ENCODE data around the gene NFIB. TPM values are rescaled to one million over a fixed set of nuclear protein-coding genes. Genes with fewer than 3 reads are reported as not detected.

Gene NFIB
- total and polyA plus RNA-seq, 2 of the 13 experiments (the other 11 are each of a cell fraction or from before 2014, with no cell fraction given): 0.98 to 4.6 TPM

DNA sequence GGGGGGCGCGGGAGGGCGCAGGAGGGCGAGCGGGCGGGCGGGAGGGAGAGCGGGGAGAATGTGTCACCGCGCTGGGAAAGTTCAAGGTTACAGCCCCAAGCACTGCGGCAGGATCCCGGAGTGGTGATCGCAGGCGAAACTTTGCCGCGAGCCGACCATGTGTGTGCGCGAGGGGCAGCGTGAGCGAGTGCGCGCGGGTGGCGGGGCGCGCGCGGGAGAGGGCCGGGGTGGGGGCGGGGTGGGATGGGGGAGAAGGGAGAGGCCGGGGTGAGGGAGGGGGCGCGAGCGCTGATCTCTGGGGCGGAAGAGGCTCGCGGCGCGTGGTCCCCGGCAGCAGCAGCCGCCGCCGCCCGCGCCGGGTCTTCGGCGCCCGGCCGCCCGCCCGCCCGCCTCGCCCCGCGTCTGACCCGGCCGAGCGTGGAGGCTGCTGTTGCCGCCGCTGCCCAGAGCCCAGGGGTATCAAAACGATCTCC is at the start of gene NFIB (continued):
- TF ChIP-seq, protein P1, sequence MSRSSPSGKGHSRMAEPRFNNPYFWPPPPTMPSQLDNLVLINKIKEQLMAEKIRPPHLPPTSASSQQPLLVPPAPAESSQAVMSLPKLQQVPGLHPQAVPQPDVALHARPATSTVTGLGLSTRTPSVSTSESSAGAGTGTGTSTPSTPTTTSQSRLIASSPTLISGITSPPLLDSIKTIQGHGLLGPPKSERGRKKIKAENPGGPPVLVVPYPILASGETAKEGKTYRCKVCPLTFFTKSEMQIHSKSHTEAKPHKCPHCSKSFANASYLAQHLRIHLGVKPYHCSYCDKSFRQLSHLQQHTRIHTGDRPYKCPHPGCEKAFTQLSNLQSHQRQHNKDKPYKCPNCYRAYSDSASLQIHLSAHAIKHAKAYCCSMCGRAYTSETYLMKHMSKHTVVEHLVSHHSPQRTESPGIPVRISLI (CRISPR knock-in tag; IDR thresholded peaks at IDR 0.05; ENCODE audit: borderline replicate concordance): no peak
- TF ChIP-seq CHD2 (IDR thresholded peaks at IDR 0.05; ENCODE audit: low read depth, low read length) (no peak), ZBTB1 (CRISPR knock-in tag; IDR thresholded peaks at IDR 0.05; ENCODE audit: borderline replicate concordance) (no peak), HOXA3 (CRISPR knock-in tag; IDR thresholded peaks at IDR 0.05) (no peak), POLR2A (IDR thresholded peaks at IDR 0.05; ENCODE audit: insufficient read depth in 1 of 2, low read depth in 2 of 2, low read length in 2 of 2) (no peak), PCBP2 (optimal IDR thresholded peaks at IDR 0.05; ENCODE audit: low read depth, low read length, poor library complexity, severe bottlenecking) (no peak), ZFP1 (CRISPR knock-in tag; IDR thresholded peaks at IDR 0.05) (no peak), GATA4 (IDR thresholded peaks at IDR 0.05; ENCODE audit: borderline replicate concordance, low read depth) (no peak), PAWR (CRISPR knock-in tag; IDR thresholded peaks at IDR 0.05; ENCODE audit: borderline replicate concordance) (no peak), SKI (IDR thresholded peaks at IDR 0.05; ENCODE audit: partially characterized antibody) (no peak), ZNF510 (CRISPR knock-in tag; IDR thresholded peaks at IDR 0.05; ENCODE audit: low read depth) (no peak), ZNF160 (CRISPR knock-in tag; IDR thresholded peaks at IDR 0.05) (no peak), NFIC (IDR thresholded peaks at IDR 0.05; ENCODE audit: low read length) (no peak), ZNF343 (CRISPR knock-in tag; IDR thresholded peaks at IDR 0.05) (no peak), ZNF577 (CRISPR knock-in tag; IDR thresholded peaks at IDR 0.05; ENCODE audit: borderline replicate concordance, low read depth) (no peak), ZNF766 (CRISPR knock-in tag; IDR thresholded peaks at IDR 0.05; ENCODE audit: borderline replicate concordance) (no peak), MXD4 (CRISPR knock-in tag; IDR thresholded peaks at IDR 0.05) (no peak), ZNF652 (CRISPR knock-in tag; IDR thresholded peaks at IDR 0.05; ENCODE audit: borderline replicate concordance, low read depth) (0 out of 2 replicates have a peak, but pooled peaks have one; percentile 8), ZNF382 (CRISPR knock-in tag; IDR thresholded peaks at IDR 0.05; ENCODE audit: borderline replicate concordance) (no peak), ZBTB8A (CRISPR knock-in tag; IDR thresholded peaks at IDR 0.05; ENCODE audit: borderline replicate concordance, low read depth) (no peak), ZNF724P (CRISPR knock-in tag; IDR thresholded peaks at IDR 0.05; ENCODE audit: borderline replicate concordance) (no peak)
- TF ChIP-seq, protein P2, sequence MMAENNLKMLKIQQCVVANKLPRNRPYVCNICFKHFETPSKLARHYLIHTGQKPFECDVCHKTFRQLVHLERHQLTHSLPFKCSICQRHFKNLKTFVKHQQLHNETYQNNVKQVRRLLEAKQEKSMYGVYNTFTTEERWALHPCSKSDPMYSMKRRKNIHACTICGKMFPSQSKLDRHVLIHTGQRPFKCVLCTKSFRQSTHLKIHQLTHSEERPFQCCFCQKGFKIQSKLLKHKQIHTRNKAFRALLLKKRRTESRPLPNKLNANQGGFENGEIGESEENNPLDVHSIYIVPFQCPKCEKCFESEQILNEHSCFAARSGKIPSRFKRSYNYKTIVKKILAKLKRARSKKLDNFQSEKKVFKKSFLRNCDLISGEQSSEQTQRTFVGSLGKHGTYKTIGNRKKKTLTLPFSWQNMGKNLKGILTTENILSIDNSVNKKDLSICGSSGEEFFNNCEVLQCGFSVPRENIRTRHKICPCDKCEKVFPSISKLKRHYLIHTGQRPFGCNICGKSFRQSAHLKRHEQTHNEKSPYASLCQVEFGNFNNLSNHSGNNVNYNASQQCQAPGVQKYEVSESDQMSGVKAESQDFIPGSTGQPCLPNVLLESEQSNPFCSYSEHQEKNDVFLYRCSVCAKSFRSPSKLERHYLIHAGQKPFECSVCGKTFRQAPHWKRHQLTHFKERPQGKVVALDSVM (CRISPR knock-in tag; IDR thresholded peaks at IDR 0.05): no peak
- TF ChIP-seq, protein P3, sequence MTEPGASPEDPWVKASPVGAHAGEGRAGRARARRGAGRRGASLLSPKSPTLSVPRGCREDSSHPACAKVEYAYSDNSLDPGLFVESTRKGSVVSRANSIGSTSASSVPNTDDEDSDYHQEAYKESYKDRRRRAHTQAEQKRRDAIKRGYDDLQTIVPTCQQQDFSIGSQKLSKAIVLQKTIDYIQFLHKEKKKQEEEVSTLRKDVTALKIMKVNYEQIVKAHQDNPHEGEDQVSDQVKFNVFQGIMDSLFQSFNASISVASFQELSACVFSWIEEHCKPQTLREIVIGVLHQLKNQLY (CRISPR knock-in tag; IDR thresholded peaks at IDR 0.05): no peak
- TF ChIP-seq, protein P4, sequence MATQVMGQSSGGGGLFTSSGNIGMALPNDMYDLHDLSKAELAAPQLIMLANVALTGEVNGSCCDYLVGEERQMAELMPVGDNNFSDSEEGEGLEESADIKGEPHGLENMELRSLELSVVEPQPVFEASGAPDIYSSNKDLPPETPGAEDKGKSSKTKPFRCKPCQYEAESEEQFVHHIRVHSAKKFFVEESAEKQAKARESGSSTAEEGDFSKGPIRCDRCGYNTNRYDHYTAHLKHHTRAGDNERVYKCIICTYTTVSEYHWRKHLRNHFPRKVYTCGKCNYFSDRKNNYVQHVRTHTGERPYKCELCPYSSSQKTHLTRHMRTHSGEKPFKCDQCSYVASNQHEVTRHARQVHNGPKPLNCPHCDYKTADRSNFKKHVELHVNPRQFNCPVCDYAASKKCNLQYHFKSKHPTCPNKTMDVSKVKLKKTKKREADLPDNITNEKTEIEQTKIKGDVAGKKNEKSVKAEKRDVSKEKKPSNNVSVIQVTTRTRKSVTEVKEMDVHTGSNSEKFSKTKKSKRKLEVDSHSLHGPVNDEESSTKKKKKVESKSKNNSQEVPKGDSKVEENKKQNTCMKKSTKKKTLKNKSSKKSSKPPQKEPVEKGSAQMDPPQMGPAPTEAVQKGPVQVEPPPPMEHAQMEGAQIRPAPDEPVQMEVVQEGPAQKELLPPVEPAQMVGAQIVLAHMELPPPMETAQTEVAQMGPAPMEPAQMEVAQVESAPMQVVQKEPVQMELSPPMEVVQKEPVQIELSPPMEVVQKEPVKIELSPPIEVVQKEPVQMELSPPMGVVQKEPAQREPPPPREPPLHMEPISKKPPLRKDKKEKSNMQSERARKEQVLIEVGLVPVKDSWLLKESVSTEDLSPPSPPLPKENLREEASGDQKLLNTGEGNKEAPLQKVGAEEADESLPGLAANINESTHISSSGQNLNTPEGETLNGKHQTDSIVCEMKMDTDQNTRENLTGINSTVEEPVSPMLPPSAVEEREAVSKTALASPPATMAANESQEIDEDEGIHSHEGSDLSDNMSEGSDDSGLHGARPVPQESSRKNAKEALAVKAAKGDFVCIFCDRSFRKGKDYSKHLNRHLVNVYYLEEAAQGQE (IDR thresholded peaks at IDR 0.05; ENCODE audit: borderline replicate concordance in 1 of 2, low read depth in 1 of 2, low read length in 2 of 2): no peak

Measured in HepG2 (cell line).